Endodermal cell (in vitro differentiated cells): ENCODE data around the gene HDAC4. TPM values are rescaled to one million over a fixed set of nuclear protein-coding genes. Genes with fewer than 3 reads are reported as not detected.

ENCODE experiments used
- DNase-seq: peaks from one replicate; pipeline ENCODE4 v3.0.0-alpha.2; 2017
- H3K27ac ChIP-seq: 2 replicates; pipeline ENCODE4 v1.5.1; 2013; ENCODE audit warnings: mild to moderate bottlenecking, low read depth, low read length, moderate library complexity
- H3K27me3 ChIP-seq: 2 replicates; pipeline ENCODE4 v1.6.1; 2013; ENCODE audit warnings: mild to moderate bottlenecking, low read length, moderate library complexity; ENCODE audit not compliant: insufficient read depth, control insufficient read depth, poor library complexity, severe bottlenecking
- H3K36me3 ChIP-seq: 2 replicates; pipeline ENCODE4 v1.7.0; 2013; ENCODE audit warnings: mild to moderate bottlenecking, low read length, moderate library complexity; ENCODE audit not compliant: control insufficient read depth, insufficient read depth
- H3K4me1 ChIP-seq: one replicate; pipeline ENCODE4 v1.7.0; 2013; ENCODE audit warnings: low read length; ENCODE audit not compliant: control insufficient read depth, insufficient read depth
- H3K4me3 ChIP-seq: 2 replicates; pipeline ENCODE4 v1.5.1; 2013; ENCODE audit warnings: mild to moderate bottlenecking, low read length, moderate library complexity
- H3K9ac ChIP-seq: 2 replicates; pipeline ENCODE4 v1.6.1; 2013; ENCODE audit warnings: mild to moderate bottlenecking, low read length, moderate library complexity; ENCODE audit not compliant: poor library complexity, severe bottlenecking; ENCODE audit errors: extremely low read depth
- H3K9me3 ChIP-seq: 2 replicates; pipeline ENCODE4 v1.6.1; 2013; ENCODE audit warnings: mild to moderate bottlenecking, low read length, moderate library complexity; ENCODE audit not compliant: control insufficient read depth
- H3K27ac Mint-ChIP-seq: 2 replicates; pipeline ENCODE4 v1.8.0; 2020; ENCODE audit warnings: mixed read lengths
- H3K27me3 Mint-ChIP-seq: 2 replicates; pipeline ENCODE4 v1.8.0; 2021; ENCODE audit warnings: mild to moderate bottlenecking, mixed read lengths; ENCODE audit not compliant: insufficient read depth
- H3K36me3 Mint-ChIP-seq: 2 replicates; pipeline ENCODE4 v1.8.0; 2020; ENCODE audit warnings: low read depth, mixed read lengths
- H3K4me1 Mint-ChIP-seq: 2 replicates; pipeline ENCODE4 v1.8.0; 2020; ENCODE audit warnings: mixed read lengths
- H3K4me3 Mint-ChIP-seq: 2 replicates; pipeline ENCODE4 v1.8.0; 2020; ENCODE audit warnings: mild to moderate bottlenecking, moderate library complexity, mixed read lengths
- H3K9me3 Mint-ChIP-seq: 2 replicates; pipeline ENCODE4 v1.8.0; 2020; ENCODE audit warnings: mild to moderate bottlenecking, mixed read lengths
- WGBS, 2 experiments: methylation state at CpG; one replicate each; pipeline versions ENCODE4 v1.1.5 to v1.1.7; 2013; ENCODE audit warnings: missing lambda C conversion rate in 2 of 2, mixed read lengths in 1 of 2; ENCODE audit not compliant: insufficient coverage in 1 of 2, insufficient read length in 1 of 2; 5-methylcytosine and 5-hydroxymethylcytosine counted together
- total RNA-seq, 2 donors: library from RNA; stranded (reverse); fragmentation: NEBNext Ultra II Directional in 1 of 2; extraction: Animal tissue kit (Norgen Biotek cat#: 25700) in 1 of 2; gene quantifications; 2 replicates in 1 of 2; 3 replicates in 1 of 2; pipeline ENCODE4 v1.2.1, GENCODE V29; 2021
- TF ChIP-seq, protein P1 (sequence below): fragments of 200-600 bp; sonication (generic); conservative IDR thresholded peaks from 2 replicates; pipeline ENCODE4 v1.5.0; 2021; ENCODE audit warnings: antibody characterized with exemption, mild to moderate bottlenecking

The HDAC4 gene
- total RNA-seq, 2 donors from 2014 or later = 45.7 to 51.2 TPM

DNA sequence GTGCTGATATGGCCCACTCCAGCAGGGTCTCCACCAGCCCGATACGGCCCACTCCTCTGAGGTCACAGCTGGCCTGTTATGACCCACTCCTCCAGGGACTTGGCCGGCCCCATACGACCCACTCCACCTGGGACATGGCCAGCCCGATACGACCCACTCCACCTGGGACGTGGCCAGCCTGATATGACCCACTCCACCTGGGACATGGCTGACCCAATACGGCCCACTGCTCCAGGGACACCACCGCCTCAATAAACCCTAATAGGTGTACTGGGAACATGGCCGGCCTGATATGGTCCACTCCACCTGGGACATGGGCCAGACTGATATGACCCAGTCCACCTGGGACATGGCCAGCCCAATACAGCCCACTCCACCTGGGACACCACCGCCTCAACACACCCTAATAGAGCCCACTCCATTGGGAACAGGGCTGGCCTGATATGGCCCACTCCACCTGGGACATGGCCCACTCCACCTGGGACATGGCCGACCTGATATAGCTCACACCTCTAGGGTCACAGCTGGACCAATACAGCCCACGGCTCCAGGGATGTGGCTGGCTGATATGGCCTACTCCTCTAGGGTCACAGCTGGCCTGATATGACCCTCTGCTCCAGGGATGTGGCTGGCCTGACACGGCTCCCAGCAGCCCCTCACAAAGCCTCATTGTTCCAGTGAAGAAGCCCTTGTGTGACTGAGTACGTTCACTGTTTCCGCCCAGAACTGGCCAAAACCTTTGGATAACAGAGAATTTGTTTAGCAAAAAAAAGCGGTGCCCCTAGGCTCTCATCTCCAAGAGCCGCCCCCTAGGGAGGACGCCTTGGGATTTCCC is 245.6 kb downstream of the HDAC4 start:
- Mint-ChIP-seq H3K4me1 (no peaks in the 10 kb centered on the region), H3K4me3 (no peak overlapping the region), H3K36me3 (peaks cover 34% of the 10 kb centered on the region), H3K27me3 (no peaks in the 10 kb centered on the region), H3K27ac (no peak overlapping the region), H3K9me3 (no peaks in the 10 kb centered on the region)
- H3K9me3 ChIP-seq = no peaks in the 10 kb centered on the region
- TF ChIP-seq, protein P1, sequence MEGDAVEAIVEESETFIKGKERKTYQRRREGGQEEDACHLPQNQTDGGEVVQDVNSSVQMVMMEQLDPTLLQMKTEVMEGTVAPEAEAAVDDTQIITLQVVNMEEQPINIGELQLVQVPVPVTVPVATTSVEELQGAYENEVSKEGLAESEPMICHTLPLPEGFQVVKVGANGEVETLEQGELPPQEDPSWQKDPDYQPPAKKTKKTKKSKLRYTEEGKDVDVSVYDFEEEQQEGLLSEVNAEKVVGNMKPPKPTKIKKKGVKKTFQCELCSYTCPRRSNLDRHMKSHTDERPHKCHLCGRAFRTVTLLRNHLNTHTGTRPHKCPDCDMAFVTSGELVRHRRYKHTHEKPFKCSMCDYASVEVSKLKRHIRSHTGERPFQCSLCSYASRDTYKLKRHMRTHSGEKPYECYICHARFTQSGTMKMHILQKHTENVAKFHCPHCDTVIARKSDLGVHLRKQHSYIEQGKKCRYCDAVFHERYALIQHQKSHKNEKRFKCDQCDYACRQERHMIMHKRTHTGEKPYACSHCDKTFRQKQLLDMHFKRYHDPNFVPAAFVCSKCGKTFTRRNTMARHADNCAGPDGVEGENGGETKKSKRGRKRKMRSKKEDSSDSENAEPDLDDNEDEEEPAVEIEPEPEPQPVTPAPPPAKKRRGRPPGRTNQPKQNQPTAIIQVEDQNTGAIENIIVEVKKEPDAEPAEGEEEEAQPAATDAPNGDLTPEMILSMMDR = no peak
- H3K27me3 ChIP-seq = no peaks in the 10 kb centered on the region
- H3K4me3 ChIP-seq = no peak overlapping the region
- H3K36me3 ChIP-seq = peaks cover 6% of the 10 kb centered on the region
- H3K4me1 ChIP-seq = no peaks in the 10 kb centered on the region
- no peak overlapping the region for H3K27ac ChIP-seq
- 78 to 80% methylated on average over 11 to 19 of the region's 19 CpGs for WGBS, 2 experiments
- DNase-seq = peak; percentile 34
- no peak overlapping the region for H3K9ac ChIP-seq

- no peaks in the 10 kb centered on the region for H3K4me1 ChIP-seq
- peak; percentile 27 for DNase-seq
- WGBS, 2 experiments = 89 to 96% methylated on average over 4 to 17 of the region's 17 CpGs
- no peaks in the 10 kb centered on the region for H3K27me3 Mint-ChIP-seq
- H3K9me3 ChIP-seq = no peaks in the 10 kb centered on the region
- H3K9ac ChIP-seq = no peak overlapping the region
- H3K4me1 Mint-ChIP-seq = no peaks in the 10 kb centered on the region
- no peak overlapping the region for H3K4me3 Mint-ChIP-seq
- no peaks in the 10 kb centered on the region for H3K9me3 Mint-ChIP-seq
- peaks cover 6% of the 10 kb centered on the region for H3K36me3 ChIP-seq
- H3K27me3 ChIP-seq = no peaks in the 10 kb centered on the region
- TF ChIP-seq, protein P1 = no peak
- H3K36me3 Mint-ChIP-seq = peaks cover 28% of the 10 kb centered on the region
- no peak overlapping the region for H3K27ac ChIP-seq
- H3K4me3 ChIP-seq = no peak overlapping the region
- H3K27ac Mint-ChIP-seq = no peak overlapping the region
These were observed 246.8 kb downstream of the HDAC4 start for GRCh38 chr2:239153806-239154591.

GRCh38 chr2:239152916-239153305 is 247.9 kb downstream of the HDAC4 start:
- Mint-ChIP-seq H3K4me1 (no peaks in the 10 kb centered on the region), H3K27me3 (no peaks in the 10 kb centered on the region)
- TF ChIP-seq, protein P1 = no peak

More at GRCh38 chr2:239152916-239153305, 247.9 kb downstream of the HDAC4 start:
- Histone ChIP-seq H3K36me3 (peaks cover 6% of the 10 kb centered on the region), H3K9ac (no peak overlapping the region), H3K9me3 (no peaks in the 10 kb centered on the region), H3K27ac (no peak overlapping the region), H3K27me3 (no peaks in the 10 kb centered on the region), H3K4me3 (no peak overlapping the region), H3K4me1 (no peaks in the 10 kb centered on the region)
- Mint-ChIP-seq H3K4me3 (no peak overlapping the region), H3K27ac (no peak overlapping the region), H3K9me3 (no peaks in the 10 kb centered on the region), H3K36me3 (peaks cover 36% of the 10 kb centered on the region)
- DNase-seq = peak; percentile 27
- 92 to 95% methylated on average over 7 of the region's 7 CpGs for WGBS, 2 experiments
